Endothelial cell of umbilical vein (primary cell): Measurements from ENCODE around the gene FBXW7. TPM values are rescaled to one million over a fixed set of nuclear protein-coding genes. Genes with fewer than 3 reads are reported as not detected.

Experiments used
- BruUV-seq: library from RNA; stranded (reverse); fragments of 400-500 nt; replicated peaks from 2 replicates; lab custom pipeline; 2021; lab: Mats Ljungman, UMichigan
- CTCF ChIA-PET: fragments of 300-600, 350-600 bp; sonication (Branson Sonifier 250); formaldehyde crosslinking; loops from one replicate; lab custom pipeline; 2021; ENCODE audit warnings: antibody characterized with exemption, inconsistent platforms; lab: Charles Lee
- POLR2A ChIA-PET: fragments of 300-600, 350-600 bp; sonication (Branson Sonifier 250); formaldehyde crosslinking; loops from one replicate; lab custom pipeline; 2021; ENCODE audit warnings: antibody characterized with exemption, inconsistent platforms; lab: Charles Lee
- DNase-seq: peaks from one replicate; pipeline ENCODE4 v3.0.0-alpha.2; 2011; ENCODE audit warnings: low read depth, low spot score
- FAIRE-seq: peaks from 2 replicates; lab custom pipeline; 2011; peaks lifted over from hg19 to GRCh38; lab: Jason Lieb, UNC
- H2AFZ ChIP-seq: 2 replicates; pipeline ENCODE4 v1.6.0; 2012; ENCODE audit warnings: low read depth, low read length, control low read depth, inconsistent platforms
- H3K27ac ChIP-seq: 2 replicates; pipeline ENCODE4 v1.5.1; 2011; ENCODE audit warnings: low read depth, mild to moderate bottlenecking, control low read depth, low read length, moderate library complexity; ENCODE audit not compliant: insufficient read depth
- H3K27me3 ChIP-seq, 2 experiments: 2 replicates each; pipeline versions ENCODE4 v1.6.0 to v1.6.1; 2011; ENCODE audit warnings: low read length in 2 of 2, mixed read lengths in 1 of 2; ENCODE audit not compliant: control insufficient read depth in 2 of 2, insufficient read depth in 2 of 2
- H3K36me3 ChIP-seq, 2 experiments: 2 replicates in 1 of 2; 3 replicates in 1 of 2; pipeline ENCODE4 v1.5.1; 2011; ENCODE audit warnings: low read length in 2 of 2, mild to moderate bottlenecking in 1 of 2, moderate library complexity in 1 of 2; ENCODE audit not compliant: control insufficient read depth in 2 of 2, insufficient read depth in 2 of 2; ENCODE audit errors: extremely low read depth in 1 of 2
- H3K4me1 ChIP-seq: 3 replicates; pipeline ENCODE4 v1.5.1; 2011; ENCODE audit warnings: mild to moderate bottlenecking, low read length; ENCODE audit not compliant: control insufficient read depth, insufficient read depth; ENCODE audit errors: extremely low read depth
- H3K4me2 ChIP-seq: 2 replicates; pipeline ENCODE4 v1.6.1; 2011; ENCODE audit warnings: low read length, control low read depth, mixed read lengths; ENCODE audit not compliant: insufficient read depth
- H3K4me3 ChIP-seq, 3 experiments: fragments of 200-600 bp in 1 of 3; sonication (generic), shearing (Covaris generic) in 1 of 3; replicated peaks in 1 of 3; 2 replicates each; pipeline ENCODE4 v1.5.1; 2011 to 2016; ENCODE audit warnings: control low read depth in 3 of 3, low read length in 3 of 3, mild to moderate bottlenecking in 2 of 3, inconsistent platforms in 1 of 3, low read depth in 1 of 3, moderate library complexity in 1 of 3; ENCODE audit not compliant: insufficient read depth in 1 of 3
- H3K79me2 ChIP-seq: 2 replicates; pipeline ENCODE4 v1.6.0; 2012; ENCODE audit warnings: low read length, inconsistent platforms; ENCODE audit not compliant: control insufficient read depth, insufficient read depth
- H3K9ac ChIP-seq: replicated peaks from 2 replicates; pipeline ENCODE3; 2011; ENCODE audit warnings: low read length, control low read depth; ENCODE audit not compliant: insufficient read depth; ENCODE audit errors: extremely low read depth
- H3K9me1 ChIP-seq: replicated peaks from 3 replicates; pipeline ENCODE4 v1.6.0; 2011; ENCODE audit warnings: mild to moderate bottlenecking, low read length; ENCODE audit not compliant: control insufficient read depth, insufficient read depth; ENCODE audit errors: extremely low read depth
- H3K9me3 ChIP-seq: replicated peaks from 2 replicates; pipeline ENCODE4 v1.5.1; 2012; ENCODE audit warnings: low read length, inconsistent platforms; ENCODE audit not compliant: control insufficient read depth, insufficient read depth
- H4K20me1 ChIP-seq: replicated peaks from 2 replicates; pipeline ENCODE3; 2011; ENCODE audit warnings: mild to moderate bottlenecking, low read length; ENCODE audit not compliant: control insufficient read depth, insufficient read depth; ENCODE audit errors: extremely low read depth
- EZH2 ChIP-seq: IDR thresholded peaks from 2 replicates; pipeline ENCODE4 v1.6.1; 2012; ENCODE audit warnings: borderline replicate concordance, low read depth, mild to moderate bottlenecking, moderate library complexity, low read length, inconsistent platforms; ENCODE audit not compliant: severe bottlenecking
- FOS ChIP-seq: IDR thresholded peaks from 2 replicates; pipeline ENCODE4 v1.6.1; 2011; ENCODE audit warnings: mild to moderate bottlenecking, low read length, moderate library complexity, borderline replicate concordance; ENCODE audit not compliant: insufficient read depth
- GATA2 ChIP-seq: IDR thresholded peaks from 2 replicates; pipeline ENCODE4 v1.7.0; 2011; ENCODE audit warnings: low read depth, mild to moderate bottlenecking, moderate library complexity, mixed read lengths, low read length; ENCODE audit not compliant: insufficient read length, insufficient read depth
- JUN ChIP-seq: IDR thresholded peaks from 2 replicates; pipeline ENCODE4 v1.6.1; 2011; ENCODE audit warnings: borderline replicate concordance, low read depth; ENCODE audit not compliant: insufficient read length, insufficient read depth
- MYC ChIP-seq: IDR thresholded peaks from one replicate; pipeline ENCODE4 v1.6.1; 2011; ENCODE audit warnings: mild to moderate bottlenecking, low read depth, low read length
- POLR2A ChIP-seq: IDR thresholded peaks from 2 replicates; pipeline ENCODE4 v1.6.1; 2012; ENCODE audit warnings: low read depth, mild to moderate bottlenecking, control low read depth, low read length
- POLR2AphosphoS5 ChIP-seq: IDR thresholded peaks from 2 replicates; pipeline ENCODE4 v1.6.1; 2012; ENCODE audit warnings: low read depth, mild to moderate bottlenecking, control low read depth, low read length, moderate library complexity; ENCODE audit not compliant: insufficient read depth
- dilution Hi-C: fragments of 300-500 bp; cut with MboI; formaldehyde crosslinking; loops from one replicate; pipeline ENCODE4 v1.15.0; 2019; ENCODE audit warnings: low sequenced_read_pairs; ENCODE audit not compliant: extremely low pct_ligation_motif_present
- intact Hi-C: fragments of 100-400 bp; cut with micrococcal nuclease; formaldehyde crosslinking; loops from one replicate; pipeline ENCODE4 v1.10.0; 2022
- polyA plus RNA-seq, 4 experiments: library from polyadenylated mRNA; depleted of rRNA in 3 of 4; stranded (reverse) in 3 of 4; unstranded in 1 of 4; fragments of >200 nt; gene quantifications; 2 replicates each; pipeline versions ENCODE4 v1.2.1 to v1.2.3, GENCODE V29; 2011 to 2012; ENCODE audit warnings: missing spikeins in 1 of 4
- total RNA-seq: library from RNA; stranded (reverse); gene quantifications from 2 replicates; pipeline ENCODE4 v1.2.3, GENCODE V29; 2021
- TF ChIP-seq, protein P1 (sequence below), 2 donors: IDR thresholded peaks; 1 replicate in 1 of 2; 2 replicates in 1 of 2; pipeline ENCODE4 v1.5.1; 2011; ENCODE audit warnings: low read length in 2 of 2, mild to moderate bottlenecking in 2 of 2, moderate library complexity in 2 of 2, control low read depth in 1 of 2, inconsistent platforms in 1 of 2, low read depth in 1 of 2; ENCODE audit not compliant: insufficient read depth in 1 of 2; ENCODE audit errors: extremely low read depth in 1 of 2
- TF ChIP-seq, protein P2 (sequence below): IDR thresholded peaks from 2 replicates; pipeline ENCODE4 v1.6.1; 2011; ENCODE audit not compliant: insufficient read depth, insufficient read length

Gene FBXW7
- total and polyA plus RNA-seq, 2 donors (not counting 3 experiments of a cell fraction or from before 2014, with no cell fraction given), result 7.0 to 28.1 TPM

DNA sequence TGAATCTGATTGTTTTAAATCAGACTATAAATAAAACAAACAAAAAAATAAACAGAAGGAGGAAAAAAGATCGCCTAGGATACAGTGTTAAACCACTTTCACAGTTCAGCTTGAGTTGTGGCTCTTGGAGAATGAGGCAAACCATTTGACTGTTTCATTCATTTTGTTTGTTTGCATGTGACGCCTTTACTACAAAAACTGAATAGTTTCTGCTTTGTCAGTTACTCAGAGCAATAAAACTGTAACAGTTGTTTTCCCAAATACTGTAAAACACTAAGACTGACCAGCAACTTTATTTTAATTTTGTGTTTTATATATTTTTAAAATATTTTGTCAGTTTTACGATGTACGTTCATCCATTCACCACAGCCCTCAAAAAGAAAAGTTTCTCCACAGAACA, 214.5 kb downstream of the FBXW7 start:
- Histone ChIP-seq H4K20me1 (no peaks in the 10 kb centered on the region), H2AFZ (no peak overlapping the region), H3K9me3 (no peaks in the 10 kb centered on the region), H3K9me1 (no peaks in the 10 kb centered on the region), H3K27me3 (no peaks in the 10 kb centered on the region), H3K79me2 (no peaks in the 10 kb centered on the region), H3K27ac (no peak overlapping the region), H3K36me3 (peaks cover 3 to 4% of the 10 kb centered on the region in 2 experiments), H3K4me2 (no peak overlapping the region), H3K4me1 (no peaks in the 10 kb centered on the region), H3K9ac (no peak overlapping the region), H3K4me3 (no peak overlapping the region)
- CTCF ChIA-PET, result no interaction called here
- DNase-seq (no peak), FAIRE-seq (no peak)
- no TSS peak for BruUV-seq
- POLR2A ChIA-PET, result no interaction called here
- intact Hi-C loops (no loop called here), dilution Hi-C loops (no loop called here)
- TF ChIP-seq GATA2 (no peak), EZH2 (no peak), MYC (no peak), FOS (no peak), JUN (no peak), POLR2A (no peak), POLR2AphosphoS5 (no peak)
- TF ChIP-seq, protein P1, sequence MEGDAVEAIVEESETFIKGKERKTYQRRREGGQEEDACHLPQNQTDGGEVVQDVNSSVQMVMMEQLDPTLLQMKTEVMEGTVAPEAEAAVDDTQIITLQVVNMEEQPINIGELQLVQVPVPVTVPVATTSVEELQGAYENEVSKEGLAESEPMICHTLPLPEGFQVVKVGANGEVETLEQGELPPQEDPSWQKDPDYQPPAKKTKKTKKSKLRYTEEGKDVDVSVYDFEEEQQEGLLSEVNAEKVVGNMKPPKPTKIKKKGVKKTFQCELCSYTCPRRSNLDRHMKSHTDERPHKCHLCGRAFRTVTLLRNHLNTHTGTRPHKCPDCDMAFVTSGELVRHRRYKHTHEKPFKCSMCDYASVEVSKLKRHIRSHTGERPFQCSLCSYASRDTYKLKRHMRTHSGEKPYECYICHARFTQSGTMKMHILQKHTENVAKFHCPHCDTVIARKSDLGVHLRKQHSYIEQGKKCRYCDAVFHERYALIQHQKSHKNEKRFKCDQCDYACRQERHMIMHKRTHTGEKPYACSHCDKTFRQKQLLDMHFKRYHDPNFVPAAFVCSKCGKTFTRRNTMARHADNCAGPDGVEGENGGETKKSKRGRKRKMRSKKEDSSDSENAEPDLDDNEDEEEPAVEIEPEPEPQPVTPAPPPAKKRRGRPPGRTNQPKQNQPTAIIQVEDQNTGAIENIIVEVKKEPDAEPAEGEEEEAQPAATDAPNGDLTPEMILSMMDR (IDR thresholded peaks at IDR 0.05; ENCODE audit: extremely low read depth in 1 of 2, insufficient read depth in 1 of 2, low read depth in 1 of 2, low read length in 2 of 2), result no peak
- TF ChIP-seq, protein P2, sequence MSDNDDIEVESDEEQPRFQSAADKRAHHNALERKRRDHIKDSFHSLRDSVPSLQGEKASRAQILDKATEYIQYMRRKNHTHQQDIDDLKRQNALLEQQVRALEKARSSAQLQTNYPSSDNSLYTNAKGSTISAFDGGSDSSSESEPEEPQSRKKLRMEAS, result no peak
